Measurements from ENCODE around the gene PLCD1. TPM values are rescaled to one million over a fixed set of nuclear protein-coding genes. Genes with fewer than 3 reads are reported as not detected.
A peak's percentile ranks its signal among the peaks of the same experiment; 100 is the strongest.

PLCD1 gene
- total RNA-seq, 1 donor from 2014 or later, result 23.6 TPM

DNA sequence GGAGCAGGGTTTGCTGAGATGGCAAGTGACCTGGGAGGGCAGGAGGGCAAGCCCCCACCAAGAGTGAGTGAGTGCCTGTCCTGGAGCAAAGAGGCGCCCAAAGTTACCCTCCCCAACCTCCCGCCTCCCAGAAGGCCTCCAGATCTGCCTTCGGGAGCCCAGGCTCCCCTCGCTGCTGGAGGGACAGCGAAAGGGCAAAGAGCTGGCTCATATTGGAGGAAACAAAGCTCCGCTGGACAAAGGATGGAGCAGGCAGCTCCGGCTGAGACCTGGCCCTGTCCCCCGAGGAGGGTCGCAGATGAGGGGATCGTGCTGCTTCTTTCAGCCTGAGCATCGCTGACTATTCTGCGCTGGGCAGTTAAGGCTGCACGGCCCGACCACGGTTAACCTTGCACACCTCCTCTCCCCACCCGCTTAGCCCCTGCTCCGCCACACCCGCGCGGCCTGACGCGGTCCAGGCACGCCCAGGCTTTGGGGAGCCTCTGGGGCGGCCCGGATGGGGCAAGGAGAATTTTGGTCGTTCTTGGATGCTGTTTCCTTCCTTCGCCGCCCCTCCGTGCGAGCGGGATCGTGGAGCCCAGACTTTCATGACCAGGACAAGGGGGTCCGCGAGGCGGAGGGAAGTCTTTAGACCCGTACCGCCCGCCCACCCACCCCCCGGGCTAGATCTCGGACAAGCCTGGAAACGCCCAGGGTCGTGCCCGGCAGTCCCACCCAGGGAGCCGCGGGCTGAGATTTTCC is 651 bp downstream of the PLCD1 start:
- no peaks in the 10 kb centered on the region for H3K9me3 Mint-ChIP-seq (ENCODE audit: low read depth)
- no peaks in the 10 kb centered on the region for H3K36me3 Mint-ChIP-seq (ENCODE audit: low read depth)
- peak overlapping the region; percentile 61 for H3K4me3 Mint-ChIP-seq (ENCODE audit: unreplicated experiment)
- TF ChIP-seq, protein P1, sequence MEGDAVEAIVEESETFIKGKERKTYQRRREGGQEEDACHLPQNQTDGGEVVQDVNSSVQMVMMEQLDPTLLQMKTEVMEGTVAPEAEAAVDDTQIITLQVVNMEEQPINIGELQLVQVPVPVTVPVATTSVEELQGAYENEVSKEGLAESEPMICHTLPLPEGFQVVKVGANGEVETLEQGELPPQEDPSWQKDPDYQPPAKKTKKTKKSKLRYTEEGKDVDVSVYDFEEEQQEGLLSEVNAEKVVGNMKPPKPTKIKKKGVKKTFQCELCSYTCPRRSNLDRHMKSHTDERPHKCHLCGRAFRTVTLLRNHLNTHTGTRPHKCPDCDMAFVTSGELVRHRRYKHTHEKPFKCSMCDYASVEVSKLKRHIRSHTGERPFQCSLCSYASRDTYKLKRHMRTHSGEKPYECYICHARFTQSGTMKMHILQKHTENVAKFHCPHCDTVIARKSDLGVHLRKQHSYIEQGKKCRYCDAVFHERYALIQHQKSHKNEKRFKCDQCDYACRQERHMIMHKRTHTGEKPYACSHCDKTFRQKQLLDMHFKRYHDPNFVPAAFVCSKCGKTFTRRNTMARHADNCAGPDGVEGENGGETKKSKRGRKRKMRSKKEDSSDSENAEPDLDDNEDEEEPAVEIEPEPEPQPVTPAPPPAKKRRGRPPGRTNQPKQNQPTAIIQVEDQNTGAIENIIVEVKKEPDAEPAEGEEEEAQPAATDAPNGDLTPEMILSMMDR (IDR thresholded peaks at IDR 0.05), result no peak
- no peak for DNase-seq (ENCODE audit: low spot score)
- no peaks in the 10 kb centered on the region for H3K27me3 Mint-ChIP-seq (ENCODE audit: low read depth)
- H3K27ac Mint-ChIP-seq (ENCODE audit: unreplicated experiment), result peak overlapping the region; percentile 65
- H3K4me1 Mint-ChIP-seq (ENCODE audit: low read depth), result peaks cover 37% of the 10 kb centered on the region

DNA sequence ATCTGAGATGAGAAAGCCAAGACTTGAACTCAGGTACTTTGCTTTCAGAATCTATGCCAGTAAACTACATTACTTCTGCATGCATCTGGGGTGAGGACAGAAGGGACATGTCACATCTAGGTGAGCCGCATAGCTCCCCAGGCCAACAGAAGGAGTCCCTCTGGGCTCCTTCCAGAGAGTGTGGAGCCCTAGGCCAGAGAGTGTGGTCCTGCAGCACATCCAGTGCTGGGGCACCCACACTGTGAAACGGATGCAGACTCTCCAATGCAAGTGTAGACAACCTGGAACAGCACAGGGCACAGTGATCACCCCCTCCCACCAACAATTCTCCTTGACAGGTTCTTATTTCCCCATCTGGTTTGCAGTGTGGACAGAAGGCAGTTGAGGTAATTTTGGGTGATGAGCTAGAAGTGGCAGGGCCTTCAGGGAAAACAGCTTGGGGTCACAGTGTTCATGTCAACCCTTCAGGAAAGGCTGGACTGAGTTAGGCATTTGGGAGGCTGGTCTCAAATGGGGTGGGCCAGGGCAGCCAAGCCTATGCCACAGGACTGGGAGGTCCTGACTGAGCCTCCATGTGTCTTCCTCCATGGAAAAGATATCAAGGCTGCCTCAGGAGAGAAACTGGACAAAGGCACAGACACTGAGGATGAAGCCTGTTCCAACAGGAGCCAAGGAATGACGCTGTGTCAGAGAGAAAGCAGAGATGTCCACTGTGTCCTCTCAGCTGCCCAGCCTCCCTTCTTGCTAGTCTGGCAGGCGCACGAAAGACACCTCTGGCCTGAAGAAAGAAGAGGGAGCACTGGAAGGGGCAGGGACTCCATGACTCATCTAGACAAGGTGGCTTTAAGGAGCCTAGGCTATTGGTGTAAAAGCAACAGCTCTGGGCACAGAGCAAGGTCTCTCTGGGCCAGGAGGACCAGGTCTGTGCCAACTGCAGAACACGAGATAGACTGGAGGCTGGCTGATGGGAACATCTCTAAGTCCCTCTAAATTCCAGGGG is 1.7 kb downstream of the PLCD1 start:
- peak overlapping the region; percentile 65 for H3K27ac Mint-ChIP-seq (ENCODE audit: unreplicated experiment)
- no peaks in the 10 kb centered on the region for H3K27me3 Mint-ChIP-seq (ENCODE audit: low read depth)
- H3K9me3 Mint-ChIP-seq (ENCODE audit: low read depth), result no peaks in the 10 kb centered on the region
- TF ChIP-seq, protein P1 (IDR thresholded peaks at IDR 0.05), result no peak
- peaks cover 41% of the 10 kb centered on the region for H3K4me1 Mint-ChIP-seq (ENCODE audit: low read depth)
- peak overlapping the region; percentile 61 for H3K4me3 Mint-ChIP-seq (ENCODE audit: unreplicated experiment)
- DNase-seq (ENCODE audit: low spot score), result no peak
- no peaks in the 10 kb centered on the region for H3K36me3 Mint-ChIP-seq (ENCODE audit: low read depth)

DNA sequence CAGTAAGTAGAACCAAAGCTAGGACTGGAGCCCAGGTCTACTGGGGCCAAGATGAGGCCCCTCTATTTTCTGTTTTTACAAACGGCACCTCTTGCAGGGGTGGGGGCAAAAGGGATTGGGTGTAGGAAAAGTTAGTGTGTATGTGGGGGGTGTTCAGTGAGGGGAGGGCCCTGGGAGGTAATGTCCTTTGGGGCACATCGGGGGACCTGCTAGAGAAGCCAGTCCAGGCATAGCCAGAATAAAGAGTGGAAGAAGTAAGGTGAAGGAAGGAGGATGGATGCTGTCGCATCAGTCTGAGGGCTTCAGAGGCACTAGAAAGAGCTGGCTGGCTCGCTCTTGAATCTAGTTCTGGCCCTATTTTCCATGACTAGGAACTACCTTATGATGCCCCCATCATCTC is 2.6 kb downstream of the PLCD1 start:
- peak overlapping the region; percentile 20 for H3K27ac Mint-ChIP-seq (ENCODE audit: unreplicated experiment)
- H3K9me3 Mint-ChIP-seq (ENCODE audit: low read depth), result no peaks in the 10 kb centered on the region
- peaks cover 40% of the 10 kb centered on the region for H3K4me1 Mint-ChIP-seq (ENCODE audit: low read depth)
- H3K36me3 Mint-ChIP-seq (ENCODE audit: low read depth), result no peaks in the 10 kb centered on the region
- no peak overlapping the region for H3K4me3 Mint-ChIP-seq (ENCODE audit: unreplicated experiment)
- no peak for DNase-seq (ENCODE audit: low spot score)
- H3K27me3 Mint-ChIP-seq (ENCODE audit: low read depth), result no peaks in the 10 kb centered on the region
- TF ChIP-seq, protein P1 (IDR thresholded peaks at IDR 0.05), result no peak

DNA sequence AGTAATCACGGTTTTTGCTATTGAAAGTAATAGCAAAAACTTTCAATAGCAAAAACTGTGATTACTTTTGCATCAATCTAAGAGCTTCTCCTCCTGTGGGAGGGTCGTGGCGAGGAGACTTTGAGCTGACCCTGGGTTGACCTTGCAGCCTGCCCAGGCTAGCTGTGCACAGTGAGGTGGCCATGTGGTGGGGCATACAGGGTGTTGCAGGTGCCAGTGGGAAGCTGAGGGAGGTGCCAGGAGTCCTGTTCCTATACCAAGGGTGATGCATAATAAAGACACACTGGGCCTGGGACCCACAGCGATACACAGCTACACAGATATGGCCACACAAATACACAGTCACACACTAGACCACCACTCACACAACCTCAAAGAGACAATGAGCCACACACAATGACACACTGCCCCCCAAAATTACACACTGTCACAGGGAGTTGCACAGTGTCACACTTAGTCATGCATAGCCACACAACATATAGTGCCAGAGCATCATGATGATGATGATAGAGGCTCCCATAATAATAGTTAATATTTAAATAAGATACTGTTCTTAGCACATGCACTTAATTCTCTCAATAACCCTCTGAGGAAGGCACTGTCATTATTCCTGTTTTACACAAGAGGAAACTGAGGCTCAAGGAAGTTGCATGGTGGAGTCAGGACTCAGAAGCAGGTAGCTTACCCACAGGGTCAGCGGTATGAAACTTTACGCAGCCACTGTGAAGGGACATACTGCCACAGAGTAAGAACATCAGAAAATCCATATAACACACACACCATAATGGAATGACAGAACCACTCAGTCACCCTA is 6.3 kb downstream of the PLCD1 start:
- no peak for DNase-seq (ENCODE audit: low spot score)
- H3K36me3 Mint-ChIP-seq (ENCODE audit: low read depth), result peaks cover 6% of the 10 kb centered on the region
- peak overlapping the region; percentile 93 for H3K4me3 Mint-ChIP-seq (ENCODE audit: unreplicated experiment)
- H3K27me3 Mint-ChIP-seq (ENCODE audit: low read depth), result no peaks in the 10 kb centered on the region
- H3K4me1 Mint-ChIP-seq (ENCODE audit: low read depth), result peaks cover 19% of the 10 kb centered on the region
- no peak overlapping the region for H3K27ac Mint-ChIP-seq (ENCODE audit: unreplicated experiment)
- H3K9me3 Mint-ChIP-seq (ENCODE audit: low read depth), result no peaks in the 10 kb centered on the region
- TF ChIP-seq, protein P1 (IDR thresholded peaks at IDR 0.05), result no peak
